ENCODE data around the gene PCSK1N.

Gene PCSK1N

GRCh38 chrX:48794340-48794910, 41.0 kb downstream of the PCSK1N start:
- ATAC-seq, result no peak
- no peak for TF ChIP-seq CREB5 (CRISPR knock-in tag; IDR thresholded peaks at IDR 0.05; ENCODE audit: low read depth)

DNA sequence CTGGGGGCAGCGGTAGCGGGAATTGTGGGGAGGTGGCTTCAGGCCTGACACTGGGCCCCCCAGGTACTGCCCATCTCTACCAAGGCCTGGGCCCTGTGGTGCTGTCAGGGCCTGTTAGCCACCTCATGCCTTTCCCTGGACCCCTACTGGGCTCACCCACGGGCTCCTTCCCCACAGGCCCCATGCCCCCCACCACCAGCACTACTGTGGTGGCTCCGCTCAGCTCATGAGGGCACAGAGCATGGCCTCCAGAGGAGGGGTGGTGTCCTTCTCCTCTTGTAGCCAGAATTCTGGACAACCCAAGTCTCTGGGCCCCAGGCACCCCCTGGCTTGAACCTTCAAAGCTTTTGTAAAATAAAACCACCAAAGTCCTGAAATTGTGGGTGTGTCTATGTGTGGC, 41.5 kb downstream of the PCSK1N start:
- no peak for ATAC-seq
- no peak for TF ChIP-seq ZNF70 (CRISPR knock-in tag; IDR thresholded peaks at IDR 0.05)

DNA sequence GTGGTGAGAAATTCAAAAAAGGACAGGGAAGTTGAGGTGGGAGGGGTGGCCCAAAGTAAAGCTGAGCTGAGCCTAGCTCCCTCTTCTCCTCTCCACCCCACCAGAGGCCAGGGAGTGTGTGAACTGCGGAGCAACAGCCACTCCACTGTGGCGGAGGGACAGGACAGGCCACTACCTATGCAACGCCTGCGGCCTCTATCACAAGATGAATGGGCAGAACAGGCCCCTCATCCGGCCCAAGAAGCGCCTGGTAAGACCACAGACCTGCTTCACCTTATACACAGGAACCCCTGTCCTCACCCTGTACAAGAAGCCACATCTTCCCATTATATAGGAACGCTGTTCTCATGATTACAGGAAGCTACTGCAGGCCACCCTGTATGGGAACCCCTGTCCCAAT, 43.2 kb downstream of the PCSK1N start:
- no peak for ATAC-seq
- TF ChIP-seq TOX (CRISPR knock-in tag; IDR thresholded peaks at IDR 0.05; ENCODE audit: borderline replicate concordance) (no peak), ISL1 (CRISPR knock-in tag; IDR thresholded peaks at IDR 0.05) (no peak), POU6F1 (CRISPR knock-in tag; IDR thresholded peaks at IDR 0.05; ENCODE audit: borderline replicate concordance, low read depth) (no peak), ZC3H10 (CRISPR knock-in tag; IDR thresholded peaks at IDR 0.05) (no peak)

DNA sequence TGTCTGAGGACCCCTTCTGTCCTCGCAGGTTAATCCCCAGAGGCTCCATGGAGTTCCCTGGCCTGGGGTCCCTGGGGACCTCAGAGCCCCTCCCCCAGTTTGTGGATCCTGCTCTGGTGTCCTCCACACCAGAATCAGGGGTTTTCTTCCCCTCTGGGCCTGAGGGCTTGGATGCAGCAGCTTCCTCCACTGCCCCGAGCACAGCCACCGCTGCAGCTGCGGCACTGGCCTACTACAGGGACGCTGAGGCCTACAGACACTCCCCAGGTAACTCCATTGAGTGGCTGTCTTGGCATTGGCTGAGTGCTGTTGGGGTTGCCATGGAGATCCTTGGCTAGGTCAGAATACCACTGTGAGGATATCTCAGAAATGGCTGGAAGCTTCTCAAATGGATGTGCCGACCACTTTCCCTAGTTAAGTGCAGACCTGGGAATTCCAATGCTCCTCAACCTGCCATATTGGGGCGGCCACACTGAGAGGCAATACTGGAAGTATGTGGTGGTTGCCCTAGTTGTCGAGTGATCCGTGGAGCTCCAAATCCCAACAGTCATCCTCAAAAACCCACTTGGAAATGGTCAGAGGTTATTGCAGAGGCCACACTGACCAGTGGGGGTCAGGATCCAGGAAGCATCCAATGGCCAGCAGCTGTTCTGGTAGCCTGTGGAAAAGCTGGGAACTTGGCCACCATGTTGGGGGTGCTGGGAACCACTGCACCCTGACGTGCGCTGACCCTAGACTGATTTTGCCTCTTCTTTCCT, 44.2 kb downstream of the PCSK1N start:
- no peak for ATAC-seq

More for the DNA sequence above, 44.2 kb downstream of the PCSK1N start:
- TF ChIP-seq PATZ1 (CRISPR knock-in tag; IDR thresholded peaks at IDR 0.05; ENCODE audit: borderline replicate concordance) (no peak), GLIS3 (CRISPR knock-in tag; IDR thresholded peaks at IDR 0.05) (no peak), ZNF8 (CRISPR knock-in tag; IDR thresholded peaks at IDR 0.05) (no peak), ZFP3 (CRISPR knock-in tag; IDR thresholded peaks at IDR 0.05) (no peak), TOX (CRISPR knock-in tag; IDR thresholded peaks at IDR 0.05; ENCODE audit: borderline replicate concordance) (no peak), BACH2 (CRISPR knock-in tag; IDR thresholded peaks at IDR 0.05; ENCODE audit: borderline replicate concordance) (no peak), OSR1 (CRISPR knock-in tag; IDR thresholded peaks at IDR 0.05) (no peak), ARNTL (CRISPR knock-in tag; IDR thresholded peaks at IDR 0.05; ENCODE audit: borderline replicate concordance, low read depth) (no peak), CSDC2 (CRISPR knock-in tag; IDR thresholded peaks at IDR 0.05) (no peak), CREB5 (CRISPR knock-in tag; IDR thresholded peaks at IDR 0.05; ENCODE audit: low read depth) (no peak), PPARA (CRISPR knock-in tag; IDR thresholded peaks at IDR 0.05; ENCODE audit: borderline replicate concordance) (no peak), ZNF565 (CRISPR knock-in tag; conservative IDR thresholded peaks at IDR 0.05; ENCODE audit: low read depth) (no peak), ZC3H10 (CRISPR knock-in tag; IDR thresholded peaks at IDR 0.05) (no peak), TSHZ2 (CRISPR knock-in tag; IDR thresholded peaks at IDR 0.05) (no peak), ZFP30 (CRISPR knock-in tag; IDR thresholded peaks at IDR 0.05) (no peak), ZNF70 (CRISPR knock-in tag; IDR thresholded peaks at IDR 0.05) (no peak), RARB (CRISPR knock-in tag; IDR thresholded peaks at IDR 0.05) (no peak), ISL1 (CRISPR knock-in tag; IDR thresholded peaks at IDR 0.05) (no peak)
- TF ChIP-seq, protein P1, sequence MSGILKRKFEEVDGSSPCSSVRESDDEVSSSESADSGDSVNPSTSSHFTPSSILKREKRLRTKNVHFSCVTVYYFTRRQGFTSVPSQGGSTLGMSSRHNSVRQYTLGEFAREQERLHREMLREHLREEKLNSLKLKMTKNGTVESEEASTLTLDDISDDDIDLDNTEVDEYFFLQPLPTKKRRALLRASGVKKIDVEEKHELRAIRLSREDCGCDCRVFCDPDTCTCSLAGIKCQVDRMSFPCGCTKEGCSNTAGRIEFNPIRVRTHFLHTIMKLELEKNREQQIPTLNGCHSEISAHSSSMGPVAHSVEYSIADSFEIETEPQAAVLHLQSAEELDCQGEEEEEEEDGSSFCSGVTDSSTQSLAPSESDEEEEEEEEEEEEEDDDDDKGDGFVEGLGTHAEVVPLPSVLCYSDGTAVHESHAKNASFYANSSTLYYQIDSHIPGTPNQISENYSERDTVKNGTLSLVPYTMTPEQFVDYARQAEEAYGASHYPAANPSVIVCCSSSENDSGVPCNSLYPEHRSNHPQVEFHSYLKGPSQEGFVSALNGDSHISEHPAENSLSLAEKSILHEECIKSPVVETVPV (CRISPR knock-in tag; IDR thresholded peaks at IDR 0.05), result no peak
